NCI-H1105 treated with DMSO at 0.1 percent for 48 hours (cell line): ENCODE data around the gene OR52E4.

Experiments
- DNase-seq: peaks from one replicate; lab custom pipeline; 2025; lab: John Stamatoyannopoulos, UW

Gene OR52E4

DNA sequence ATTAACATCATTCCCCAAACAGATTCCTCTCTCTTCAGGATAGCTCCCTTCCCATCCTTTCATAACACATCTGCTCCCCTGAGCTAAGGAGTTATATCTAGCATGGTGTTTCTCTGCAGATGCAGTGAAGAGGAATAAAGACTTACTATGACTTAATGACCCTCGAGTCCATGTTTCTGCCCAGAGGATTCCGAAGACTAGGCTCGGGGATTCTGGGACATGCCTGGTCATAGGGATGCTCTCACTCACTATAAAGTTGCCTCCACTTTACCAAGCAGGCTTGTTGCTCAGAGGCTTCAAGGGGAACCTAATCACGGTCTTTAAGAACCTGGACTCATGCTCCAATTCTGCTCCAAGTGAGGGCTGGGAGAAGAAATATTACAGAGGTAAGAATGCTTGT is at the start of gene OR52E4:
OR52E4 (plus strand) TSS at position 301 of the 400 bp plus-strand sequence. CDS start 3,664 bp downstream, outside the sequence.
- DNase-seq, result no peak

GRCh38 chr11:5831196-5831829 is 49.1 kb upstream of the OR52E4 start:
- DNase-seq, result no peak

GRCh38 chr11:5833446-5833845 is 47.0 kb upstream of the OR52E4 start:
- DNase-seq, result no peak

DNA sequence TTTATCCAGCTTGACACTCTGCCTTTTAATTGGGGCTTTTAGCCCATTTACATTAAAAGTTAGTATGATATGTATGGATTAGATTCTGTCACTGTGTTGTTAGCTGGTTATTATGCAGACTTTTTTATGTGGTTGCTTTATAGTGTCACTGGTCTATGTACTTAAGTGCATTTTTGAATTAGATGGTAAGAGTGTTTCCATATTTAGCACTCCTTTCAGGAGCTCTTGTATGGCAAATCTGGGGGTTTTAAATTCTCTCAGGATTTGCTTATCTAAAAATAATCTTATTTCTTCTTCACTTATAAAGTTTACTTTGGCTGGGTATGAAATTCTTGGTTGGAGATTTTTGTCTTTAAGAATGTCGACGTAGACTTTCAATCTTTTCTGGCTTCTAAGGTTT is 42.7 kb upstream of the OR52E4 start:
- DNase-seq, result no peak

DNA sequence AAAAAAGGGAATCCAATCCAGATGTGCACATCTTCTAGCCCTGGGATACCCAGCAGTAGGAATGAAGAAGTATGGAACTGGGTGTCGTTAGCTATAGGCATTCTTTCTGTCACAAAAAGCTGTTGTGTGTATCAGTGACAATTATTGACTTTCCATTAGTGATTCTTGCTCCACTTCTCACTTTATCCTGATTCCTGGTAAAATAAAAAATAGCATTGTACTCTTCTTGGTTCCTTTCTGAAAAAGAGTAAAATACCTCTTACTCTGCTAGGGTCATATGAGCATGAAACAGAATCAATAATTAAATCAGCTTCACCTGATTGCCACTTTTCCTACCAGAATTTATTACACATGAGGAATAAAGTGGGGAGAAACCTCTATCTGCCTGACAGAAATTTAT is 38.6 kb upstream of the OR52E4 start, which contains the start of gene OR52E6:
OR52E6 (minus strand) TSS at position 101 of the 400 bp plus-strand sequence; CDS start at position 101, 0 bp downstream.
- no peak for DNase-seq

DNA sequence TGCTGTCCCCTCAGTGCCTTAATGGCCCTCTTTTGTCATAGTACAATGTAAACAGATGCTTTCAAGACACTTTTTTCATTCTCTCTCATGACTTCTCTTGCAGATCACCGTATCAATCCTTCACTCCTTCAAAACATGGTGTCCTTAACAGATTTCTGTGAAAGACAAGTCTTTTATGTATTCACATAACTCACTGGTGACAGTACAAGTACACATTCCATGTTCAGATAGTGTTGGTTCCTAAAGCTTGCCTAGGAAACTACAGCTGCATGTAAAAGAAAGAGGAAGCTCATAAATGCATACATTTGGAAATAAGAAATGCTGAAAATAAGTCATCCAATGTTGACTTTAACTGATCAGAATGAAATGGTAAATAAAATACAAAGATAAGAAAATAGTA is 33.7 kb upstream of the OR52E4 start:
- no peak for DNase-seq

DNA sequence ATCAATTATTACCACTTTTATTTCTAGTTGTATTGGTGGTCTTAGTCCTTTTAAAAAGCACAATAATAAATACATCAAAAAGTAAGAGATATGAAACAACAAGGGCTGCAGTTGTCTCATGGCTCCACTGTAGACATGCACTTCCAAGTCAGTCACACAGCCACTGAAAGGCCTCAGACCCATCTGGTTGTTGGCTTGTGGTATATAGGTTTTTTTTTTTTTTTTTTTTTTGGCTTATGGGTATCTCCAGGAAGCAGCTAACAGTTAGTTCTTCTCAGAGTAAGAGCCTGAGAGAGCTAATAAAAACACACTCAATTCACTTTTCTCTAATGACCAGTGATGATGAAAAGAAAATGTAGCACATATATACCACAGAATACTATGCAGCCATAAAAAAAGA is 32.7 kb upstream of the OR52E4 start:
- no peak for DNase-seq

DNA sequence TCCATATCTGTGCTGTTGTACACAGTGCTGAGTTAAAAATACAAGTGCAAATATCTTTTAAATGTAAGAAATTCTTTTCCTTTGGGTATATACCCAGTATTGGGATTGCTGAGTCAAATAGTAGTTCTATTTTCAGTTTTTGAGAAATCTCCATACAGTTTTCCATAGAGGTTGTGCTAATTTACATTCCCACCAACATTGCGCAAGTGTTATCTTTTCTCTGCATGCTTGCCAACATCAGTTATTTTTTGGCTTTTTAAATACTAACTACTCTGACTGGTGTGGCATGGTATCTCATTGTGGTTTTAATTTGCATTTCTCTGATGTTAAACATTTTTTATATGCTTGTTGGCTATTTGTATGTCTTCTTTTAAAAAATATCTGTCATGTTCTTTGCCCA is 29.4 kb upstream of the OR52E4 start:
- no peak for DNase-seq

DNA sequence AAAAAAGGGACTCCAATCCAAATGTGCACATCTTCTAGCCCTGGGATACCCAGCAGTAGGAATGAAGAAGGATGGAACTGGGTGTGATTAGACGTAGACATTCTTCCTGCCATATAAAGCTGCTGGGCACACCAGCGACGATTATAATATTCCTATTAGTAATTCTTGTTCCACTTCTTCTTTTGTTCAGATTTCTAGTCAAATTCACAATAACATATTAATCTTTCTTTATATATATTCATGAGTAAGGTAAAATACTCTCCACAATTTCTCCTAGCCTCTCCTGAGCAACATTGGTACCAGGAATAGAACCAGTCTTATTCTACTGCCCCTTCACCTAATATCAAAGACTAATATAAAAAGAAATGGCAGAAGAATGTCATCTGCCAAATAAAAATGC is 22.8 kb upstream of the OR52E4 start, which contains the start of gene OR52E8:
OR52E8 (minus strand) TSS at position 101 of the 400 bp plus-strand sequence; CDS start at position 101, 0 bp downstream.
- DNase-seq, result no peak

- DNase-seq, result no peak
These were observed 14.6 kb upstream of the OR52E4 start for GRCh38 chr11:5865826-5866225.

- no peak for DNase-seq
These were observed 1.9 kb upstream of the OR52E4 start for GRCh38 chr11:5878564-5878963.

DNA sequence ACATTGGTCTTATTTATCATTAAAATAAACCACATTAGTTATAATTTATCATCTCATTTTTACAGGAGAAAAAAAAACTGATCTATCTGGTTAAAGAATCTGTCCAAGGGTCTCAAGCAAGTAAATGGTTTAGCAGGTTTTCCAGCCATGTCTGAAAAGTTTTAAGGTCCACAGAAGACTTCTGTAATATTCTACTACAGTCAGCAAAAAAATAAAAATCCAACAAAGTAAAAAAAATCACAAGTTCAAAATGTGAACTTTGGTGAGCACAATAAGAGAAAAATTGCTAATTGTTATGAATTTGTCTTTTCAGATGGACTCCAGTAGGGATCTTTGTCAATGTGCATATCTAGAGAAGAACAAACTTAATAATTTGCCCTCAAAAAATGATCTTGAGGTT is 1.3 kb downstream of the OR52E4 start:
- DNase-seq, result no peak

DNA sequence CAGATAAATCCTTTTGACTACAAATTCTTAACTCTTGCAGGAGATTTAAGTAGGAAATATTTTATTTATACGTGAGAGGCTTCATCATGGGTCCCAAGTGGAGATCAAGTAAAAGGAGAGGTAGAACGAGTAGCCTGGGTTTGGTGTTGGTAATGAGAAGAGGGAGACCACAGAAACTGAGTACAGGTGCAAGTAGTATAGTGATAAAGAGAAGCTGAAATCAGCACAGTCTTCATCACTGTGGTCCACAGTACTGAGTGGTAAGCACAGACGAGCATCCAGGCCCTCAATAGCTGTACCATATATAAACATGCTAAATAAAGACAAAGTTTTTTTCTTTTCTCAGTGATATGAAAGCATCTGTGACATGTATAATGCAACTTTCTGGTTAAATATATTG is 6.7 kb downstream of the OR52E4 start:
- DNase-seq, result no peak

DNA sequence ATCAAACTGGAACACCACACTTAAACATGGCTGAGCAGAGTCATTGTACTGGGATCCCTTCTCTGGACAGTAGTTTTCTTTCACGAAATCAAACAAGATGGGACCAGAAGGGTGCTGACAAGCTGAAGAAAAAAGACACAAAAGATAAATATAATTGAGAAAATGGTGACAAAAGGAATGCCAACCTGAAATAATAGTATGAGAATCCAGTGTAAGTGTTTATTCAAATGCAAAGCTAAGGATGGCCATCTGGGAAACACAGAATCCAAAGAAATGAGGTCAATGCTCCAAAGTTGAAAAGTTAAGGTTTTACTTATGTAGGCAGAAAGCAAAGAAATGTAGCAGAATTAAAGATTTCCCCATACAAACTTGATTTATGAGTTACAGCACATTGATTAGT is 7.2 kb downstream of the OR52E4 start:
- DNase-seq, result no peak

GRCh38 chr11:5891216-5891800 is 10.9 kb downstream of the OR52E4 start:
- peak; percentile 27 for DNase-seq

DNA sequence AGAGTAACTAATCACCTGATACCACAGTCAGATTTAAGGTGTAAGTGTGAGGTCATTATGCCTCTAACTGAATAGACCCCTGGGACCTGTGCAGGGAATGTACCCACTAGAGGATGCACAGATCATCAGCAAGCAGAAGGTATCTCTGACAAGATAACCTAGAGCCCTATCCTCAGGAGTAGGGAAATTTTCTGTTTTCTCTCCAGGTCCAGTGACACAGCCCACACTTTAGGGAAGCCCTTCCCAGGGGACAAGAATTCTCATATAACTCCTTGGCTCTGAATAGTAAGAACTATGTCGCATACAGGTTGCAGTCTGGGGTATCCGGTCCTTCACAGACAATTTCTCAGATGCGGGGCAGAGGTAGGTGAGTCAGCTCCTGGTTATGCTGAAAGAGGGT is 12.5 kb downstream of the OR52E4 start, which contains the start of gene OR52E5:
OR52E5 (plus strand) TSS at position 301 of the 400 bp plus-strand sequence. CDS start 7,569 bp downstream, outside the sequence.
- DNase-seq, result no peak

GRCh38 chr11:5899534-5899933 is 19.1 kb downstream of the OR52E4 start:
- no peak for DNase-seq

DNA sequence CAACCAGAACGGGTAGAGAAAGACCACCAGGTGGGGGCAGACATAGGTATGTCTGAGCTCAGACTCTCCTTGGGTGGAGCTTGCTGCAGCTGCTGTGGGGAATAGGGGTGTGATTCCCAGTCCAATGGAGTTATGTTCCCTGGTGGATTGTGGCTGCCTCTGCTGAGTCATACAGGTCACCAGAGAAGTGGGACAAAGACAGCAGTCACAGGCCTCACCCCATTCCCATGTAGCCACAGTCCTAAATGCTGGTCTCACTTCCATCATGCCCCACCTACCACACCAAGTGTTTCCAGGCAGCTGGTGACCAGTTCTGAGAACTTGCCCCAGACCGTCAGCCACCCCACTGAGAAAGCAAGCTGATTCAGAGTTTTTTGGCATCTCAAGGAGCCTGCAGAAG is 30.1 kb downstream of the OR52E4 start:
- DNase-seq, result no peak

DNA sequence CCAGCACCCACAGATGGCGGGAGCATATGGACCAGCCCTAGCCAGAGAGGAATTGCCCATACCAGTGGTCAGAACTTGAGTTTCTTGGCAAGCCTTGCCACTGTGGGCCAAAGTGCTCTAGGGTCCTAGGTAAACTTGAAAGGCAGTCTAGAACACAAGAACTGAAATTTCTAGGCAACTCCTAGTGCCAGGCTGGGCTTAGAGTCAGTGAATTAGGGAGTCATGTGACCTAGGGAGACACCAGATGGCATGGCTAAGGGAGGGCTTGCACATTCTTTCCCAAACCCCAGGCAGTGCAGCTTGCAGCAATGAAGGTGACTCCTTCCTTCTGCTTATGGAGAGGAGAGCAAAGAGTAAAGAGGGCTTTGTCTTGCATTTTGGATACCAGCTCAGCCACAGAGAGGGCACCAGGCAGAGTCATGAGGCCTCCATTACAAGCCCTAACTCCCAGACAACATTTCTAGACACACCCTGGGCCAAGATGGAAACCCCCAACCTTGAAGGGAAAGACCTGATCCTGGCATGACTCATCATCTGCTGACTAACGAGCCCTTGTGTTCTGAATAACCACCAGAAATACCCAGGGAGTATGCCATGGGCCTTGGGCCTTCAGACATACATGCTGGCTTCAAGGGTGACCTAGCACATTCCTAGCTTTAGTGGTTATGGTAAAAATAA is 42.5 kb downstream of the OR52E4 start:
- no peak for DNase-seq

DNA sequence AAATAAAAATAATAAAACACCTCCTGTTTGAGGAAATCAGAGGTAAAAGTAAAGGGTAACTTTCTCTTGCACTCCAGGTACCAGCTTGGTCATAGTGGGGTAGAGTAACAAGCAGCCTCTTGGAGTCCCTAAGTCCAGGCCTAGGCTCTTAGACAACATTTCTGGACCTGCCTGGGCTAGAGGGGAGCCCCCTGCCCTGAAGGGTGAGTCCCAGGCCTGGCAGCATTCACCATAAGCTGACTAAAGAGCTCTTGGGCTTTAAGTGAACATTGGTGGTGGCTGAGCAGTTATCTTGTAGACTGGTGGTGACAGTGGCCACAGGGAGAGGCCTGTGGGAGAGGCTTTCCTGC is 43.0 kb downstream of the OR52E4 start:
- no peak for DNase-seq

GRCh38 chr11:5923794-5924193 is 43.4 kb downstream of the OR52E4 start:
- DNase-seq, result no peak

DNA sequence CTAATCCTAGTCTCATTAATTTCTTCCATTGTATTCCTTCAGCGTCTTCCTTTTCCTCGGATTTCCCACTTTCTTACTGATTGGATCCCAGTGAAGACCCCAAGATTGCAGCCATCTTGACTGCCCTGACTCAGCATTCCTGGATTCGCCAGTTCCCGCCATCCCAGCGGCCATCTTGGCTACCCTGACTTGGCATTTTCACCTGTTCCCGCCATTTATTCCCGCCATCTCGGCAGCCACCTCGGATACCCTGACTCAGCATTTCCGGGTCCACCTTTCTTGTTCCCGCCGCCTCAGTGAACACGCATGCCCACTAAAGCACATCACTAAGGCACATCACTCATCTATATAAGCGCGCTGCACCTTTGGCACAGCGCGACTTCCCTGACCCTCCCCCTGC is 47.8 kb downstream of the OR52E4 start:
- DNase-seq, result no peak

- DNase-seq, result no peak
These were observed 48.4 kb downstream of the OR52E4 start for GRCh38 chr11:5928811-5929210.
